GM12872 (cell line): ENCODE results near the gene BIRC6.

ENCODE experiments used
- CTCF ChIP-seq: IDR thresholded peaks from 3 replicates; pipeline ENCODE4 v1.5.1; 2011; ENCODE audit warnings: low read depth, mild to moderate bottlenecking, low read length, moderate library complexity; ENCODE audit not compliant: insufficient read depth

BIRC6 gene

GRCh38 chr2:32376756-32377155 is 19.9 kb downstream of the BIRC6 start:
- no peak for TF ChIP-seq CTCF

GRCh38 chr2:32377928-32378327 is 21.1 kb downstream of the BIRC6 start:
- TF ChIP-seq CTCF: no peak

GRCh38 chr2:32379352-32379751 is 22.5 kb downstream of the BIRC6 start:
- no peak for TF ChIP-seq CTCF

- TF ChIP-seq CTCF: no peak
These were observed 27.0 kb downstream of the BIRC6 start for GRCh38 chr2:32383858-32384257.

- no peak for TF ChIP-seq CTCF
These were observed 27.7 kb downstream of the BIRC6 start for GRCh38 chr2:32384529-32384928.

DNA sequence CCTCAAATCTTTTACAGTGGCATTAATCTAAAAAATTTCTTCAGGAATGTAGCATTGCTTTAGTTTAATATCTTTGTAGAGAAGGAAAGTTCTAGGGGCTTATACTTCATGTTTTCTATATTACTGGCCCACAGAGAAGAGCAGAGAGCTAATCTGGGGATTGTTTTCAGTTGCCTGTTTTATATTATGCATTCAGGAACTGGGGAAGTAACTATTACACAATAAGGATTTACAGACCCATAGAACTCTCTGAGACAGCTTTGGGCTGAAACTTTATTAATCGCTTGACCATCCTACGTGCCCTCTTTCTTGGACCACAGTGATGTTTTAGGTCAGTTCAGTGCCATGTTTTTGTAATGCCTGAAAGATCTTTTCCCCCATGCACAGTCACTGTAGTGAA is 29.9 kb downstream of the BIRC6 start:
- no peak for TF ChIP-seq CTCF

- TF ChIP-seq CTCF: no peak
These were observed 42.4 kb downstream of the BIRC6 start for GRCh38 chr2:32399221-32399620.

- TF ChIP-seq CTCF: no peak
These were observed 45.3 kb downstream of the BIRC6 start for GRCh38 chr2:32402091-32402490.
